HG02885 (cell line): ENCODE results near the gene KLHL29.

Experiments used
- ATAC-seq: cut with Tn5 transposase; IDR thresholded peaks from one replicate; pipeline ENCODE4 v1.9.1; 2021; ENCODE audit warnings: mild to moderate bottlenecking; ENCODE audit not compliant: unreplicated experiment, poor library complexity

Gene KLHL29

GRCh38 chr2:23584054-23584745 lies 199.2 kb downstream of the KLHL29 start:
- ATAC-seq: no peak

GRCh38 chr2:23585273-23586170 lies 200.5 kb downstream of the KLHL29 start:
- ATAC-seq: no peak

GRCh38 chr2:23586741-23587306 lies 201.8 kb downstream of the KLHL29 start:
- no peak for ATAC-seq

GRCh38 chr2:23587341-23587880 lies 202.4 kb downstream of the KLHL29 start:
- no peak for ATAC-seq

GRCh38 chr2:23588106-23588505 lies 203.1 kb downstream of the KLHL29 start:
- ATAC-seq: peak; percentile 18

- ATAC-seq: peak; percentile 43
Measured at GRCh38 chr2:23588508-23589201, 203.7 kb downstream of the KLHL29 start.

- ATAC-seq: no peak
Measured at GRCh38 chr2:23589220-23589647, 204.3 kb downstream of the KLHL29 start.

- ATAC-seq: no peak
Measured at GRCh38 chr2:23589739-23590138, 204.8 kb downstream of the KLHL29 start.

GRCh38 chr2:23590241-23590869 lies 205.4 kb downstream of the KLHL29 start:
- ATAC-seq: no peak

- ATAC-seq: no peak
Measured at GRCh38 chr2:23591111-23591510, 206.1 kb downstream of the KLHL29 start.

GRCh38 chr2:23592061-23592685 lies 207.2 kb downstream of the KLHL29 start:
- ATAC-seq: no peak

- no peak for ATAC-seq
Measured at GRCh38 chr2:23592898-23593751, 208.1 kb downstream of the KLHL29 start.

GRCh38 chr2:23593752-23594459 lies 208.9 kb downstream of the KLHL29 start:
- no peak for ATAC-seq

- ATAC-seq: no peak
Measured at GRCh38 chr2:23594460-23594825, 209.5 kb downstream of the KLHL29 start.

GRCh38 chr2:23595021-23595420 lies 210.0 kb downstream of the KLHL29 start:
- no peak for ATAC-seq

GRCh38 chr2:23595601-23596251 lies 210.7 kb downstream of the KLHL29 start:
- ATAC-seq: no peak

- ATAC-seq: no peak
Measured at GRCh38 chr2:23596316-23596885, 211.4 kb downstream of the KLHL29 start.
